Esophagus muscularis mucosa (tissue), 4 donors: ENCODE measurements around the gene CPNE7.

ENCODE experiments used
- CTCF ChIP-seq, 3 experiments: fragments of 200-600 bp in 2 of 3; fragments of 450-650 bp in 1 of 3; sonication (generic) in 2 of 3; IDR thresholded peaks; one replicate each; pipeline ENCODE4 v1.5.1; 2017 to 2019; ENCODE audit warnings: antibody characterized with exemption in 3 of 3, mild to moderate bottlenecking in 2 of 3, moderate library complexity in 1 of 3
- EP300 ChIP-seq: sonication (generic); formaldehyde crosslinking; IDR thresholded peaks from one replicate; pipeline ENCODE4 v1.6.1; 2017; ENCODE audit warnings: antibody characterized with exemption
- POLR2A ChIP-seq: fragments of 450-650 bp; IDR thresholded peaks from one replicate; pipeline ENCODE4 v1.6.1; 2017; ENCODE audit warnings: antibody characterized with exemption, moderate library complexity, mild to moderate bottlenecking, low read depth
- POLR2AphosphoS5 ChIP-seq, 2 donors: sonication (generic); formaldehyde crosslinking; IDR thresholded peaks; one replicate each; pipeline ENCODE4 v1.6.1; 2017; ENCODE audit warnings: antibody characterized with exemption in 2 of 2

DNA sequence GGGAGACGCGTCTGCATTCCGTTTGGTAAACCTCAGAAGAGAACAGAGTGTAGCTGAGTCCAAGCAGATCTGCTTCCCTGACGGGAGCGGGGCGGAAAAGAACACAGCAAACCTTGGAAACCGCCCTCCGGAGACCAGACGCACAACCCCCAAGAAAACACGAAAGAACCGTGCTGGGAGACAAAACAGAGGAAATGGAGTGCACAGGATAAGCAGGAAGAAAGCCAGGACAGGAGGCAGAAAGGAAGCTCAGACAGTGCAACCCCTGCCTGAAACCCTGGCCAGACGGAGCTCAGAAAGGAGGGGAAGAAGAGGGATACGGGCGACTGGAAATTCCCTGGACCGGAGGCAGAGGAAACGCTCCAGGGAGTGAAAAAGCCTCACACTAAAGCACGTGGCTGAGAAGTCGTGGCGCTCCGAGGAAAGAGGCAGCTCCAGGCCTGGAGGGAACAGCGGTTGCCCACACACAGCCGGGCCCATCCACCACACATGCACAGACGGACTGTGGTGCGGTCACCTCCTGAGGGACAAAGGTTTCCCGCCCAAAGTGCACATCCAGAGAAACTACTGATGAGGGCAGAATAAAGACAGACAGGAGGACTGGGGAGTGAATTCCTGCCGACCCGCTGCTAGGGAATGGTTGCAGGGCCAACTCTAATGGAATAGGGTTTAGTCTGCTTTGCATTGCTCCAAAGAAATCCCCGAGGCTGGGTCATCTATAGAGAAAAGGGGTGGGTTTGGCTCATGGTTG is 48.1 kb downstream of the CPNE7 start:
- TF ChIP-seq CTCF (IDR thresholded peaks at IDR 0.05) (no peak), POLR2A (no peak), POLR2AphosphoS5 (IDR thresholded peaks at IDR 0.05) (no peak), EP300 (no peak)
